Suprapubic skin (tissue), 4 donors: ENCODE results near the gene ZNF19. TPM values are rescaled to one million over a fixed set of nuclear protein-coding genes. Genes with fewer than 3 reads are reported as not detected.
"Not testable (repeated sequence)": the region's sequence is repeated elsewhere in the genome, so short reads cannot be mapped to it uniquely, and the experiment has no call there.

Experiments used
- DNase-seq, 2 donors: peaks; one replicate each; pipeline ENCODE4 v3.0.0-alpha.2; 2019; ENCODE audit warnings: low spot score in 2 of 2
- H3K27ac ChIP-seq: fragments of 200-600 bp; sonication (generic); one replicate; pipeline ENCODE4 v1.5.1; 2019
- H3K27me3 ChIP-seq: fragments of 200-600 bp; sonication (generic); one replicate; pipeline ENCODE4 v1.5.1; 2019
- H3K36me3 ChIP-seq: fragments of 200-600 bp; sonication (generic); one replicate; pipeline ENCODE4 v1.5.1; 2019
- H3K4me1 ChIP-seq: fragments of 200-600 bp; sonication (generic); one replicate; pipeline ENCODE4 v1.5.1; 2019
- H3K4me3 ChIP-seq: fragments of 200-600 bp; sonication (generic); one replicate; pipeline ENCODE4 v1.5.1; 2019; ENCODE audit warnings: mild to moderate bottlenecking
- H3K9me3 ChIP-seq: fragments of 200-600 bp; sonication (generic); one replicate; pipeline ENCODE4 v1.5.1; 2019
- CTCF ChIP-seq, 2 donors: fragments of 200-600 bp in 1 of 2; fragments of 450-650 bp in 1 of 2; sonication (generic) in 1 of 2; IDR thresholded peaks; one replicate each; pipeline ENCODE4 v1.5.1; 2016 to 2019; ENCODE audit warnings: antibody characterized with exemption in 2 of 2, mild to moderate bottlenecking in 1 of 2, moderate library complexity in 1 of 2
- EP300 ChIP-seq: sonication (generic); formaldehyde crosslinking; IDR thresholded peaks from one replicate; pipeline ENCODE4 v1.6.1; 2017; ENCODE audit warnings: antibody characterized with exemption
- POLR2A ChIP-seq, 2 donors: fragments of 450-650 bp; IDR thresholded peaks; one replicate each; pipeline ENCODE4 v1.6.1; 2017; ENCODE audit warnings: antibody characterized with exemption in 2 of 2, mild to moderate bottlenecking in 2 of 2, moderate library complexity in 2 of 2
- POLR2AphosphoS5 ChIP-seq, 3 donors: sonication (generic); formaldehyde crosslinking; IDR thresholded peaks; one replicate each; pipeline ENCODE4 v1.6.1; 2017; ENCODE audit warnings: antibody characterized with exemption in 3 of 3
- WGBS: methylation state at CpG from one replicate; pipeline ENCODE4 v1.1.5; 2018; 5-methylcytosine and 5-hydroxymethylcytosine counted together
- total RNA-seq, 4 donors: library from RNA; depleted of rRNA; stranded (reverse); fragments of >200 nt; gene quantifications; one replicate each; pipeline ENCODE4 v1.1.0, GENCODE V29; 2016

ZNF19 gene
- total RNA-seq, 4 donors from 2014 or later: 0.87 to 10.4 (median 5.3) TPM

GRCh38 chr16:71514476-71514875, 25.4 kb upstream of the ZNF19 start:
- Histone ChIP-seq H3K36me3 (no peaks in the 10 kb centered on the region), H3K4me1 (no peaks in the 10 kb centered on the region), H3K9me3 (no peaks in the 10 kb centered on the region), H3K4me3 (no peak overlapping the region), H3K27ac (no peak overlapping the region), H3K27me3 (no peaks in the 10 kb centered on the region)
- 82% methylated on average over 7 of the region's 7 CpGs for WGBS
- DNase-seq: no peak
- TF ChIP-seq POLR2AphosphoS5 (IDR thresholded peaks at IDR 0.05): no peak
- TF ChIP-seq CTCF (IDR thresholded peaks at IDR 0.05): no peak
- TF ChIP-seq POLR2A (IDR thresholded peaks at IDR 0.05): no peak

DNA sequence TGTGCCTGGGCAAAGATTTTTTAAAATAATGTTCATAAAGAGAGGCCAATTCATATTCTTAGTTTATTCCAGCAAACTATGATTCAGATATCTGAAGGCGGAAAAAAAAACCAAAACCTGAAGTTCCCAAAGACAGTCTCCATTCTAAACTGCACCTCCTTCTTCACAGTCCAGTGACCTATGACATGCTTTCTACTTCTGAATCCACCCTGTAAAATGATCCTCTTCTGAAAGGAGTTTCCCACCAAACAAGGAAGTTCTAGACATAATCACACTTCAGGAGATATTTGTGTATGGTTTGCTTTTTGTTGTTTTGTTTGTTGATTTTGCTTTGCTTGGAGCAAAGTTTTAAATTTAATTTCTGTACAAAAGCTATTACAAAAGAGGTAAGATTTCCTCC, 24.2 kb upstream of the ZNF19 start:
- DNase-seq: no peak
- H3K36me3 ChIP-seq: no peaks in the 10 kb centered on the region
- no peak overlapping the region for H3K4me3 ChIP-seq
- H3K4me1 ChIP-seq: no peaks in the 10 kb centered on the region
- TF ChIP-seq EP300: no peak
- TF ChIP-seq CTCF (IDR thresholded peaks at IDR 0.05): no peak
- no peak for TF ChIP-seq POLR2A (IDR thresholded peaks at IDR 0.05)
- TF ChIP-seq POLR2AphosphoS5 (IDR thresholded peaks at IDR 0.05): no peak
- H3K27me3 ChIP-seq: no peaks in the 10 kb centered on the region
- H3K9me3 ChIP-seq: no peaks in the 10 kb centered on the region
- no peak overlapping the region for H3K27ac ChIP-seq
- 93% methylated on average over 1 of the region's 1 CpG for WGBS

DNA sequence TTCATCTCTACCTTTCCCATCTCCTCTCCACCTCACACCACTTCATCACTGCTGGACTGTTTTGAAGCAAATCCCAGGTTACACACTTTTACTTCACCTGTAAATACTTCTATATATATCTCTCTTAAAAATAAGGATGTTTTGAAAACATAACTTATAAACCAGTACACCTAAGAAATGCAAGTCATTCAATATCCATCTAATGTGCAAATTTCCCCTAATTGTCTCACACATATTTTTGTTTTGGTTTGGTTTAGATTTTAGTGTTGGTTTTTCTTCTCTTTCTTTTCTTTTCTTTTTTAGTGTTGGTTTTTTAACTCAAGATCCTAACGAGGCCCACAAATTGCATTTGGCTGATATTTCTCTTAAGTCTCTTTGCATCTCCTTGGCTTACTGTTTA, 17.9 kb upstream of the ZNF19 start:
- WGBS: 58% methylated on average over 1 of the region's 1 CpG

GRCh38 chr16:71504901-71505300, 15.8 kb upstream of the ZNF19 start:
- WGBS: 77% methylated on average over 5 of the region's 5 CpGs
- Histone ChIP-seq H3K4me1 (no peaks in the 10 kb centered on the region), H3K27me3 (peaks cover 2% of the 10 kb centered on the region), H3K9me3 (no peaks in the 10 kb centered on the region), H3K36me3 (no peaks in the 10 kb centered on the region), H3K27ac (no peak overlapping the region), H3K4me3 (no peak overlapping the region)
- TF ChIP-seq POLR2AphosphoS5 (IDR thresholded peaks at IDR 0.05) (no peak), CTCF (IDR thresholded peaks at IDR 0.05) (no peak), POLR2A (IDR thresholded peaks at IDR 0.05) (no peak), EP300 (no peak)
- no peak for DNase-seq

More for the DNA sequence above, 17.9 kb upstream of the ZNF19 start:
- no peak for DNase-seq
- H3K27me3 ChIP-seq: peaks cover 2% of the 10 kb centered on the region
- no peaks in the 10 kb centered on the region for H3K36me3 ChIP-seq
- no peaks in the 10 kb centered on the region for H3K9me3 ChIP-seq
- H3K4me3 ChIP-seq: no peak overlapping the region
- TF ChIP-seq EP300 (no peak), POLR2A (IDR thresholded peaks at IDR 0.05) (no peak), CTCF (IDR thresholded peaks at IDR 0.05) (no peak), POLR2AphosphoS5 (IDR thresholded peaks at IDR 0.05) (no peak)
- H3K27ac ChIP-seq: no peak overlapping the region
- no peaks in the 10 kb centered on the region for H3K4me1 ChIP-seq

GRCh38 chr16:71504051-71504450, 14.9 kb upstream of the ZNF19 start:
- not testable (repeated sequence) for H3K4me3 ChIP-seq, H3K36me3 ChIP-seq, H3K4me1 ChIP-seq, H3K9me3 ChIP-seq, H3K27ac ChIP-seq, H3K27me3 ChIP-seq, DNase-seq
- 66% methylated on average over 7 of the region's 7 CpGs for WGBS

DNA sequence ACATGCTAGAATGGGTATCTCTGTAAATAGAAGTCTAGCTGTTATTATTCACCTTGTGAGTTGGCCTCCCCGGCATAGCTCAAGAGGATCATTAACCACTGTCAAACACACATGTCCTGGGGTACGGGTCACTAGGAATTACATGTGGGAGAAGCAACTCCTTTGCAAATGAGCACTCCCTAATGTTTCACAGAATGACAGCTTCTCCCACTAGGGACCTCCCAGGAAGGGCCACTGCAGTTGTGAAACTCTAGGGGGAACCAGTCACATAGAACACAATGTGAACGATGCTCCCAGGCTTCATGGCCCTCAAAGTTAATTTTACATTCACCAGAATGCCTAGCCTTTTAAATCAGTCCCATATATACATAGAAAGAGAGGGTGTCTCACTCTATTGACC, 12.4 kb upstream of the ZNF19 start:
- H3K36me3 ChIP-seq: no peaks in the 10 kb centered on the region
- no peaks in the 10 kb centered on the region for H3K9me3 ChIP-seq
- H3K4me1 ChIP-seq: no peaks in the 10 kb centered on the region
- H3K27ac ChIP-seq: no peak overlapping the region
- peaks cover 2% of the 10 kb centered on the region for H3K27me3 ChIP-seq
- no peak overlapping the region for H3K4me3 ChIP-seq
- WGBS: 51% methylated on average over 3 of the region's 3 CpGs
- DNase-seq: no peak
- TF ChIP-seq EP300 (no peak), POLR2A (IDR thresholded peaks at IDR 0.05) (no peak), POLR2AphosphoS5 (IDR thresholded peaks at IDR 0.05) (no peak), CTCF (IDR thresholded peaks at IDR 0.05) (no peak)
